SH-SY5Y (cell line): ENCODE results near the gene ZDHHC7.

Source experiments
- GATA2 ChIP-seq: IDR thresholded peaks from 2 replicates; pipeline ENCODE4 v1.6.1; 2011; ENCODE audit warnings: mild to moderate bottlenecking, low read depth, low read length
- GATA3 ChIP-seq: IDR thresholded peaks from 2 replicates; pipeline ENCODE4 v1.6.1; 2011; ENCODE audit warnings: low read depth, mild to moderate bottlenecking, low read length, moderate library complexity

Gene ZDHHC7

DNA sequence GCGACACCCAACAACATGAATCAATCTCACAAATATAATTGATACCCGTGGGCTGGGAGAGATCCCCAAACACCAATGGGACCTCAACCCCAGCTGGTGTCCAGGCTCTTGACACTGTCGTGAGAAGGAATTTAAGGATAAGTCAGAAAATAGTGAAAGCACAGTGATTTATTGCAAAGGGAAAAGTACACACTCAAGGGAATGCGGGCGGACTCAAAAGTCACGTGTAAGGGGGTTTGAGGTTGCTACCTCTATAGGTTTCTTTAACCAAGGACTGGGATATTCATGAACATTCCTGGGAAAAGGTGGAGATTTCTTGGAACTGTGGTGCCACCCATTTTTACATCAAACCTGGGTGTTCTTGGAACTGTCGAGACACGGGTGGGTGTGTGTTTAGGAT lies 6.3 kb upstream of the ZDHHC7 start:
- TF ChIP-seq GATA3 (no peak), GATA2 (no peak)

DNA sequence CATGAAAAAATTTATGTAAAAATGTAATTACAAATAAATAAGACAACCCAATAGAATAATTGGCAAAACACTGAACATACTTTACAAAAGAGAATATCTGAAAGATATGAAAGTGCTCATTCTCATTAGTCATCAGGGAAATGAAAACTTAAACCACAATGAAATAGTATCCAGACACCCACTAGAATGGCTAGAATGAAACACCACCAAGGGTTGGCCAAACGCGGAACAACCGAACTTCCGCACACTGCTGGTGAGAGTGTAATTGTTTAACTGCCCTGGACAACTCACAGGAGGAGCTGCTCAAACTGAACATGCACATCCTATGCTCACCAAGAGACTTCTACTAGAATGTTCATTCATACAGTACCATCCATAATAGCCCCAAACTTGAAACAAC lies 5.8 kb upstream of the ZDHHC7 start:
- TF ChIP-seq GATA2: no peak
- no peak for TF ChIP-seq GATA3

DNA sequence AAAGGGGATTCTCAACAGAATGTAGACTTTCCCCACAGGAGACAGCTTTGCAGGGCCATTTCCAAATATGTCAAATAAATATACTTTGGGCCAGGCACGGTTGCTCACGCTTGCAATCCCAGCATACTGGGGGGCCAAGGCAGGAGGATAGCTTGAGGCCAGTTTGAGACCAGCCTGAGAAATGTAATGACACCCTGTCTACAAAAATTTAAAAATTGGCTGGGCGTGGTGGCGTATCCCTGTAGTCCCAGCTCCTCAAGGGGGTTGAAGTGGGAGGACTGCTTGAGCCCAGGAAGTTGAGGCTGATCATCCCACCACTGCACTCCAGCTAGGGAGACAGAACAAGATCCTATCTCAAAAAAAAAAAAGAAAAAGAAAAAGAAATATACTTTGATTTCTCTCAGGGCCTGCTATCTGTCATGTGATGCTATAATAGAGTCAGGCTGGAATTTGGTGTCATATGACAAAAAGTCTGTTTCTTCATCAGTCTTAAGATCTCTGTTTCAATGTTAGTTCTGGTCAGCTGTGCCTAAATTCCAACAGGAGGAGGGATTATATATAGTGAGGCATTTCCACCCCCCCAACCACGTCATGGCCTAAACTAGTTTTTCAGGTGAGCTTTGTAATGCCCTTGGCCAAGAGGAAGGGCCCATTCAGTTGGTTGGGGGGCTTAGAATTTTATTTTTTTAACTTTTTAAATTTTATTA lies 4.3 kb upstream of the ZDHHC7 start:
- no peak for TF ChIP-seq GATA3
- TF ChIP-seq GATA2: no peak

DNA sequence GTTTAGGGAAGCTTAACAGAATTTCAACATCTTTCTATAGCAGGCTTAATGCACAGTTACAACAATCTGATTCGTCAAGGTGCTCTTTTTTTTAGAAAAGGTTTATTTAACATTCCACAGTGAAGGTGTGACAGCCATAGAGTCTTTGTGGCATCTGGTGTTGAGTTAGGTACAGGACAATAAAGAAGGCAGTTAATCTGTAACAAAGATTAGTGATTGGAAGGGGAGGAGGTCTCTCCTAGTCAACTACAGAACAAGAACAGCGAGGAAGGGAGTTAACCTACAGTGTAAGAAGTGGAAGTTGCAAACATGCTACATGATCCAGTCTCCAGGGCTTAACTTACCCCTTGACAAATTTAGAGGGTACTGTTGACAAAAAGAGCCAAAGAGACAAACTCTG lies 3.0 kb upstream of the ZDHHC7 start:
- TF ChIP-seq GATA3: no peak
- TF ChIP-seq GATA2: no peak

DNA sequence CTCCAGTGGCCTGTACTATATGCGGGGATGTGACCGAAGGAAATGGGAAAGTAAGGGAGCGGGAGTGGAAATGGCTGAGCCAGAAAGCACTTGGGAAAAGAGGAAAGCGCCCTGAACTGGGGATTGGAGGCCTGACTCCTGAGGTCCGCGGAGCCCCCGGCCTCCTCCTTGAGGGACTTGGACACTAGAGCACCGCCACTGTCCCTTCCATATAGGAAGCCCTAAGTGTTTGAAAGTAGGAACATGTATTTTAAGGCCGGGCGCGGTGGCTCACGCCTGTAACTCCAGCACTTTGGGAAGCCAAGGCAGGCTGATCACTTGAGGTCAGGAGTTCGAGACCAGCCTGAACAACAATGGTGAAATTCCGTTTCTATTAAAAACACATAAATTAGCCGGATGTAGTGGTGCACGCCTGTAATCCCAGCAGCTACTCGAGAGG lies 530 bp upstream of the ZDHHC7 start:
- TF ChIP-seq GATA3 (no peak), GATA2 (no peak)

DNA sequence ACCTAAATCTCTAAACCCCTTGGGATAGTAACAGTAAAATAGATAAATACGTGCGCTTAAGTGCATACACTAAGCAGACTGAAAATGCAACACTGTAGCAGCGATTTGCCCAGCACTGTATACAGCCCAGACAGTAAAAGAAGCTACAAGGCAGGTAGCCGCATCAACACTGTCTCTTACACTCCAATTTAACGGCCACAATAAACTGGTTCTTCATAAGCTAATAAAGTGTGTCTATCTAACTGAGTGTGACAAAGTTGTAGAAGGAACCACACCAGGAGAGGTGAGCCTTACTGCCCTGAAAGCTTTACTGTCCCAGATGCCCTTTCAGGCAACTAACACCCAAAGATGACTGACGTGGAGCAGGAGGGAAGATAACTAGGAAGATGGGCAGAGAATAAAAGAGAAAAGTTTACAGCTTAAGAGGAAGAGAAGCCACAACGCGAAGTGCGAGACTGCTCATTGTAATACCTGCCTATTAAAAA lies 847 bp downstream of the ZDHHC7 start:
- TF ChIP-seq GATA3: no peak
- TF ChIP-seq GATA2: no peak

GRCh38 chr16:85008271-85008670 lies 3.1 kb downstream of the ZDHHC7 start:
- no peak for TF ChIP-seq GATA2
- TF ChIP-seq GATA3: no peak

GRCh38 chr16:85007496-85008214 lies 3.7 kb downstream of the ZDHHC7 start:
- no peak for TF ChIP-seq GATA2
- TF ChIP-seq GATA3: no peak

DNA sequence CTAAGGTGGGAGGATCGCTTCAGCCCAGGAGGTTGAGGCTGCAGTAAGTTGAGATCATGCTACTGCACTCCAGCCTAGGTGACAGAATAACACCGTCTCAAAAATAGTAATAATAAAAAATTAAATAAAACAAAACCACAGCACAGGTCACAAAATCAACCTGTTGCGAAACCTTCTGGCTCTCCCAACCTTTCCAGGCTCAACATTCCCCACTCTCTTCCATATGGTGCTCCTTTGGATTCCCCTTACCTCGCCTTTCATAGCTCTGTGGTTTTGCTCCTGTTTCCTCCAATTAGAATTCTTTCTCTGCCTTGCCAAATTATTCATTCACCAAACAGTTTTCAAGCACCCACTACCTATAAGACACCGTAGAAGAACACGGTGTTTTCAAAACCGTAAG lies 4.7 kb downstream of the ZDHHC7 start:
- TF ChIP-seq GATA3 (no peak), GATA2 (no peak)

DNA sequence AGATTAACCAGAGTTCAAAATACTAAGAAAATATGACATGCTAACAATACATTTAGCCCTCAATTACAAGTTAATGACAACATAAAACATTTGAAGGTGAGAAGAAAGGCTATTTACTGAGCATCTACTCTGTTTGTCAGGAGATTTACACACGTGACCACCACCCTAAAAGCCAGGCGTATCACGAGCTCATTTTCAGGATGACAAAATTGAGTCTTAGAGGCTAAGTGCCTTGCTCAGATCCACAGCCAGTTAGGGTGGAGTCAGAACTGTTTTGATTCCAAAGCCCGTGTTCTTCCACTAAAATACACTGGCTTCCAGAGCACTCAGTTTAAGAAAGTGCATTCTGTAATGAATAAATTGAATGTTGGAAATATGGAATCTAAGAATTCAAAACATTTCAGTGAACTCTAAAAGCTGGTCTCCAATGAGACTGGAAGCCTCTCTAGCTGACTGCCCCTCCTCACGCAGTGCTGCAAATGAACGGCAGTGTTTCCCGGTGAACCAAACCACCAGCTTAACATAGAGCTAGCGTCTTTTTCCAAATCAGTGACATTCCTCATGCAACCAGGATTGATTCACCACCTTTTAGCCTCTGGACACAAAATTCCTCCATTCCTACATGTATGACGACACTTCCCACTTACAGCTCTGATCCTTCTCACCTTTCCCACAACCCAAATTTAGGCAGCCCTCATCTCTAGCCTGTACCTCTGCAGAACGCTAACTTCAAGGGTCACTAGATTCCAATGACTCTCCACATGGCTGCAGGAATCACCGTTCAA lies 5.9 kb downstream of the ZDHHC7 start:
- TF ChIP-seq GATA3: no peak
- no peak for TF ChIP-seq GATA2

DNA sequence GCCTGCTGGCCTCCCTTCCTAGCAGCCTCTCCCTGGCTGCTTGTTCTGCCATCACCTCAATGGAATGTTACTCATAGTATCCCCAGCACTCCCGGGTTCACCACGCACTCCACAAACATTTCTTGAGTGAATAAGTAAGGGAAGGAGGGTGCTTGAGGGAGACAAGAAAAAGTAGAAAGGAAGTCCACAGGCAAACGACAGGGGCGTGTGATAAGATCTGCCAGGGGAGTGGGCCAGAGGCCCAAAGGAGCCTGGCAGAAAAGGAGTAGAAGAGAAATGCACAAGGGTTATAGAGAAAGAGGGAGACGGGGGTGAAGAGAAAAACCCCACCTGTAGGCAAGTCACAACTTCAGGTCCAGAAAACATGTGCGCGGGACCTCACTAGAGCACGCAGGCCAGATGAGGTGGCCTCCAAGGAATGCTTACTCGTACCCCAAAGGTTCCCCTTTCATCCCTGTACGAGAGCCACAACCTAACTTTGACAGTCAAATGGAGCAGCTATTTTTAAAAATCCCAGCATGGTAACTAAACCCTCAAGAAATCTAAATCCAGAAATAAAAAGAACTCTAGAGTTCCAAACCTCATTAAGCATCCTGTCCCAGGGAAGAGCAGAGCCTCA lies 6.6 kb downstream of the ZDHHC7 start:
- no peak for TF ChIP-seq GATA3
- no peak for TF ChIP-seq GATA2

DNA sequence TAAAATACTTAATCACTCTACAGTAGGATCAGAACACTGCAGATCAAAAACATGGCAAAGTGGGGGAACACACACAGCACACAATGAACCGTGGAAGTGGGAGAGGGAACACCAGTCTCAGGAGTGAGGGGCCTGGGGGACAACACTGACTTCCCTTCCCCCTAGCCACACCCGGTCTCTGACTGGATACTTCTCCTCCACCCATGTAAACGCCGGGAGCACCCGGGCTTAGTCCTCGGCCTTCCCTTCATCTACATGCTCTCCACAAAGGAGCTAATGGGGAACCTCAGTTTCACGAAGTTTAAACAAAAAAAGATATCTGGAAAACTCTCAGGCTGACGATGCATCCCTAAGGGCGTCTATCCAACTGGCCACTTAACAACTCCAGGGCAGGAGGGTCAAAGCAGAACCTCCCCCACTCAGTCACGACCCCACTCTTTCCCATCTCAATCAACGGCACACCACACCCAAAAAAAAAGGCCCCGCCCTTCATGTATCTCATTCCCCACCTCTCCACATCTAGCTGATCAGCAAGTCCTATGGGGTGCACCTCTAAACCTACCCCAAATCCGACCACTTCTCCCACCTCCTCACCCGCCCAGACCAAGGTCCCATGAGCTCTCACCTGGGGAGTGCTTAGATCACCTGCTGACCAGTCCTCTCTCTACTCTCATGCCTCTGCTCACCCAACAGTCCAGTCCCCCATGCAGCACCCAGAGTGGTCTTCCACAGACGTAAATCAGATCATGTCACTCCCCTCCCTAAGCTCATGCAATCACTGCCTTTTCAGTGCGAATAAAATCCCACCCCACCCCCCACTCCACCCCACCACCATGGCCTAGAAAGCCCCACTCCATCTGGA lies 7.4 kb downstream of the ZDHHC7 start:
- TF ChIP-seq GATA3 (no peak), GATA2 (no peak)

GRCh38 chr16:85003076-85003475 lies 8.3 kb downstream of the ZDHHC7 start:
- TF ChIP-seq GATA3 (no peak), GATA2 (no peak)
